ENCODE results near the gene LRRC36.

LRRC36 gene

DNA sequence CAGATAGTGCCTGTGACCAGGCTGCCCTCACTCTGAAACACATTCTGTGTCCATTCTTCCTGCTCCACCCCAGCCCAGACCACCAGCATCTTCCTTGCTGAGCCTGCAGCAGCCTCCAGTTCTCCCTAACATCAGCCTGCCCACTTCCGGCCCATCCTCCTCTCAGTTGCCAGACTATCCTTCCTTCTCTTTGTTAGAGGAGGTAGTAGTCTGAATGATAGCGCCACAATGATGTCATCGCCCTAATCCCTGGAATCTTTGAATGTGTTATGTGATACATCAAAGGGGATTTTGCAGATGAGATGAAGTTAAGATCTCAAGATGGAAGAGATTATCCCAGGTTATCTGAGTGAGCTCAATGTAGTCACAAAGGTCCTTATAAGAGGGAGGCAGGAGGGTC lies 92.9 kb downstream of the LRRC36 start:
- Histone ChIP-seq H3K27me3 (ENCODE audit: insufficient read depth, low read depth) (peaks cover 17% of the 10 kb centered on the region; the same call in 1 of the 2 replicates), H3K4me2 (no peak overlapping the region), H3K4me1 (ENCODE audit: low read depth, poor library complexity, severe bottlenecking) (peaks cover 7% of the 10 kb centered on the region), H2AFZ (ENCODE audit: low read depth) (no peak overlapping the region), H3K9ac (no peak overlapping the region), H3K79me2 (ENCODE audit: insufficient read depth, low read depth) (no peaks in the 10 kb centered on the region), H3K4me3 (IDR thresholded peaks at IDR 0.05; ENCODE audit: insufficient read depth, low read depth, low read length) (no peak overlapping the region), H3K27ac (no peak overlapping the region), H3K36me3 (ENCODE audit: insufficient read depth) (no peaks in the 10 kb centered on the region), H4K20me1 (ENCODE audit: insufficient read depth) (no peaks in the 10 kb centered on the region)
- TF ChIP-seq, protein P1, sequence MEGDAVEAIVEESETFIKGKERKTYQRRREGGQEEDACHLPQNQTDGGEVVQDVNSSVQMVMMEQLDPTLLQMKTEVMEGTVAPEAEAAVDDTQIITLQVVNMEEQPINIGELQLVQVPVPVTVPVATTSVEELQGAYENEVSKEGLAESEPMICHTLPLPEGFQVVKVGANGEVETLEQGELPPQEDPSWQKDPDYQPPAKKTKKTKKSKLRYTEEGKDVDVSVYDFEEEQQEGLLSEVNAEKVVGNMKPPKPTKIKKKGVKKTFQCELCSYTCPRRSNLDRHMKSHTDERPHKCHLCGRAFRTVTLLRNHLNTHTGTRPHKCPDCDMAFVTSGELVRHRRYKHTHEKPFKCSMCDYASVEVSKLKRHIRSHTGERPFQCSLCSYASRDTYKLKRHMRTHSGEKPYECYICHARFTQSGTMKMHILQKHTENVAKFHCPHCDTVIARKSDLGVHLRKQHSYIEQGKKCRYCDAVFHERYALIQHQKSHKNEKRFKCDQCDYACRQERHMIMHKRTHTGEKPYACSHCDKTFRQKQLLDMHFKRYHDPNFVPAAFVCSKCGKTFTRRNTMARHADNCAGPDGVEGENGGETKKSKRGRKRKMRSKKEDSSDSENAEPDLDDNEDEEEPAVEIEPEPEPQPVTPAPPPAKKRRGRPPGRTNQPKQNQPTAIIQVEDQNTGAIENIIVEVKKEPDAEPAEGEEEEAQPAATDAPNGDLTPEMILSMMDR (conservative IDR thresholded peaks at IDR 0.05; ENCODE audit: low read depth, low read length) = no peak

- TF ChIP-seq, protein P1 (conservative IDR thresholded peaks at IDR 0.05; ENCODE audit: low read depth, low read length) = no peak
- Histone ChIP-seq H3K79me2 (ENCODE audit: insufficient read depth, low read depth) (no peaks in the 10 kb centered on the region), H4K20me1 (ENCODE audit: insufficient read depth) (no peaks in the 10 kb centered on the region), H3K9ac (no peak overlapping the region), H3K4me3 (IDR thresholded peaks at IDR 0.05; ENCODE audit: insufficient read depth, low read depth, low read length) (no peak overlapping the region), H3K36me3 (ENCODE audit: insufficient read depth) (no peaks in the 10 kb centered on the region), H3K27me3 (ENCODE audit: insufficient read depth, low read depth) (peaks cover 17% of the 10 kb centered on the region; the same call in 1 of the 2 replicates), H3K4me1 (ENCODE audit: low read depth, poor library complexity, severe bottlenecking) (peaks cover 7% of the 10 kb centered on the region), H3K27ac (no peak overlapping the region), H3K4me2 (no peak overlapping the region), H2AFZ (ENCODE audit: low read depth) (no peak overlapping the region)
Measured at GRCh38 chr16:67419931-67420330, 93.3 kb downstream of the LRRC36 start.

DNA sequence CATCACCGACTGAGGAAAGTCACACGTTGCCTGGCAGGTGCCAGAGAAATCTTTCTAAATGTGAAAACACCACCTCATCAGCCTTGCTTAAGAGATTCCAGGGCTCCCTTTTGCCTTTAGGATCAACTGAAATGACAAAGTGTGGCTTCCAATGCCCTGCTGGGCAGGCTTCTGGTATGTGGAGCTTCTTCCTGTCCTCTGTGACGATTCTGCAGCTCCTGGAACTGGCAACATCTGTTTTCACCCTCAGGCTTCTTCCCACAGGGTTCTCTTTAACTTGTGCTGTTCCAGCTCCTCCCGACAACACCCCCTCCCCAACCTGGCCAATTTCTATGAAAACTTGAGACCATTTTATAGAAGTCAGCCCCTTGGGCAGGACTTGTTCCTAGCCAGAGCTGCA lies 94.4 kb downstream of the LRRC36 start:
- TF ChIP-seq, protein P1 (conservative IDR thresholded peaks at IDR 0.05; ENCODE audit: low read depth, low read length) = no peak
- Histone ChIP-seq H4K20me1 (ENCODE audit: insufficient read depth) (no peaks in the 10 kb centered on the region), H3K79me2 (ENCODE audit: insufficient read depth, low read depth) (no peaks in the 10 kb centered on the region), H3K36me3 (ENCODE audit: insufficient read depth) (no peaks in the 10 kb centered on the region), H2AFZ (ENCODE audit: low read depth) (no peak overlapping the region), H3K4me3 (IDR thresholded peaks at IDR 0.05; ENCODE audit: insufficient read depth, low read depth, low read length) (no peak overlapping the region), H3K4me1 (ENCODE audit: low read depth, poor library complexity, severe bottlenecking) (peaks cover 4% of the 10 kb centered on the region), H3K4me2 (no peak overlapping the region), H3K27me3 (ENCODE audit: insufficient read depth, low read depth) (peaks cover 22% of the 10 kb centered on the region; the same call in 1 of the 2 replicates), H3K27ac (no peak overlapping the region), H3K9ac (no peak overlapping the region)

DNA sequence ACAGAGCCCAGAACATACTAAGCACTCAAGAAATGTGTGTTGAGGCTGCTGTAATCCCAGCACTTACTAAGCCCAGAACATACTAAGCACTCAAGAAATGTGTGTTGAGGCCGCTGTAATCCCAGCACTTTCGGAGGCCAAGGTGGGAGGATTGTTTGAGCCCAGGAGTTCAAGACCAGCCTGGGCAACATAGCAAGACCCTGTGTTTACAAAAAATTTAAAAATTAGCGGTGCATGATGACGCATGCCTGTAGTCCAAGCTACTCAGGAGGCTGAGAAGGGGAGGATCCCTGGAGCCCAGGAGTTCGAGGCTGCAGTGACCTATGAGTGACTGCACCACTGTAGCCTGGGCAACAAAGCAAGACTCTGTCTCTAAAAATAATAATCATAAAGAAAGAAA lies 96.4 kb downstream of the LRRC36 start:
- Histone ChIP-seq H3K4me3 (IDR thresholded peaks at IDR 0.05; ENCODE audit: insufficient read depth, low read depth, low read length) (no peak overlapping the region), H3K36me3 (ENCODE audit: insufficient read depth) (no peaks in the 10 kb centered on the region), H4K20me1 (ENCODE audit: insufficient read depth) (no peaks in the 10 kb centered on the region), H3K4me1 (ENCODE audit: low read depth, poor library complexity, severe bottlenecking) (no peaks in the 10 kb centered on the region), H3K27ac (no peak overlapping the region), H3K27me3 (ENCODE audit: insufficient read depth, low read depth) (peaks cover 14% of the 10 kb centered on the region; the same call in 1 of the 2 replicates), H2AFZ (ENCODE audit: low read depth) (no peak overlapping the region), H3K4me2 (no peak overlapping the region), H3K79me2 (ENCODE audit: insufficient read depth, low read depth) (no peaks in the 10 kb centered on the region), H3K9ac (no peak overlapping the region)
- TF ChIP-seq, protein P1 (conservative IDR thresholded peaks at IDR 0.05; ENCODE audit: low read depth, low read length) = no peak

All from KMS-11 (cell line).